HepG2 (cell line): ENCODE measurements around the gene TBC1D5. TPM values are rescaled to one million over a fixed set of nuclear protein-coding genes. Genes with fewer than 3 reads are reported as not detected.

Source experiments
- ATAC-seq: fragments of 200-7000 bp; cut with Tn5 transposase; 3 replicates; pipeline ENCODE4 v1.9.1; 2020; ENCODE audit warnings: mild to moderate bottlenecking, moderate library complexity
- BruUV-seq: library from RNA; stranded (reverse); fragments of 400-500 nt; replicated peaks from 2 replicates; lab custom pipeline; 2021; lab: Mats Ljungman, UMichigan
- CTCF ChIA-PET: fragments of 300-600 bp; formaldehyde crosslinking; extraction: SDS; loops from one replicate; lab custom pipeline; 2021; ENCODE audit warnings: low total read pairs, inconsistent platforms, low intra/inter-chr PET ratio; lab: Yijun Ruan, JAX
- POLR2A ChIA-PET: fragments of 350-600 bp; sonication (Branson Sonifier 250); formaldehyde crosslinking; loops from one replicate; lab custom pipeline; 2020; ENCODE audit warnings: antibody characterized with exemption, inconsistent platforms; lab: Yijun Ruan, JAX
- DNase-seq: peaks from one replicate; pipeline ENCODE4 v3.0.0-alpha.2; 2015; ENCODE audit warnings: low spot score
- FAIRE-seq: peaks from 3 replicates; lab custom pipeline; 2011; peaks lifted over from hg19 to GRCh38; lab: Jason Lieb, UNC
- H2AFZ ChIP-seq: one replicate; pipeline ENCODE4 v1.6.1; 2011; ENCODE audit warnings: low read length, inconsistent platforms
- H3K27ac ChIP-seq: fragments of 300-600 bp; 3 replicates; pipeline ENCODE4 v1.8.0; 2011; ENCODE audit warnings: mixed run types, mild to moderate bottlenecking, mixed read lengths, low read length, inconsistent platforms; ENCODE audit not compliant: insufficient read depth; ENCODE audit errors: extremely low read length
- H3K27me3 ChIP-seq, 2 experiments: fragments of 200-600 bp in 1 of 2; 2 replicates in 1 of 2; 3 replicates in 1 of 2; pipeline versions ENCODE4 v1.6.0 to v1.8.0; 2011; ENCODE audit warnings: low read length in 2 of 2, mild to moderate bottlenecking in 2 of 2, moderate library complexity in 2 of 2, inconsistent platforms in 1 of 2; ENCODE audit not compliant: insufficient read depth in 2 of 2, control insufficient read depth in 1 of 2
- H3K36me3 ChIP-seq, 2 experiments: fragments of 200-600 bp in 1 of 2; replicated peaks in 1 of 2; 2 replicates in 1 of 2; 3 replicates in 1 of 2; pipeline versions ENCODE4 v1.5.1 to v1.8.0; 2011; ENCODE audit warnings: low read length in 2 of 2, inconsistent platforms in 1 of 2; ENCODE audit not compliant: insufficient read depth in 2 of 2, control insufficient read depth in 1 of 2
- H3K4me1 ChIP-seq: 2 replicates; pipeline ENCODE4 v1.5.1; 2012; ENCODE audit warnings: low read length, inconsistent platforms; ENCODE audit not compliant: insufficient read depth
- H3K4me2 ChIP-seq: 2 replicates; pipeline ENCODE4 v1.6.0; 2011; ENCODE audit warnings: low read depth, low read length, inconsistent platforms
- H3K4me3 ChIP-seq, 3 experiments: fragments of 200-600 bp in 1 of 3; sonication (generic), shearing (Covaris generic) in 1 of 3; replicated peaks in 1 of 3; 2 replicates each; pipeline ENCODE4 v1.5.1; 2011 to 2016; ENCODE audit warnings: low read length in 3 of 3, inconsistent platforms in 2 of 3, low read depth in 2 of 3, mild to moderate bottlenecking in 2 of 3, control low read depth in 1 of 3, mixed read lengths in 1 of 3; ENCODE audit not compliant: insufficient read depth in 1 of 3
- H3K79me2 ChIP-seq: one replicate; pipeline ENCODE4 v1.6.1; 2011; ENCODE audit warnings: low read length, inconsistent platforms; ENCODE audit not compliant: insufficient read depth
- H3K9ac ChIP-seq: 2 replicates; pipeline ENCODE4 v1.6.0; 2011; ENCODE audit warnings: mild to moderate bottlenecking, low read depth, low read length, inconsistent platforms; ENCODE audit not compliant: insufficient read depth
- H3K9me3 ChIP-seq: 2 replicates; pipeline ENCODE4 v1.5.1; 2012; ENCODE audit warnings: mild to moderate bottlenecking, low read length
- H4K20me1 ChIP-seq: 2 replicates; pipeline ENCODE4 v1.6.0; 2011; ENCODE audit warnings: inconsistent platforms, mild to moderate bottlenecking, low read length, moderate library complexity; ENCODE audit not compliant: insufficient read depth
- BCL6 ChIP-seq: IDR thresholded peaks from 2 replicates; pipeline ENCODE4 v1.6.1; 2016; ENCODE audit warnings: missing genetic modification reagents, missing compliant biosample characterization
- BRD4 ChIP-seq: sonication (generic); formaldehyde crosslinking; IDR thresholded peaks from 2 replicates; pipeline ENCODE4 v1.4.0; 2020; ENCODE audit warnings: missing genetic modification reagents
- GLMP ChIP-seq: sonication (generic); formaldehyde crosslinking; IDR thresholded peaks from 2 replicates; pipeline ENCODE4 v1.9.0; 2021; ENCODE audit warnings: missing genetic modification reagents, mild to moderate bottlenecking, borderline replicate concordance
- HOXA7 ChIP-seq: sonication (generic); formaldehyde crosslinking; IDR thresholded peaks from 2 replicates; pipeline ENCODE4 v1.8.1; 2022; ENCODE audit warnings: mild to moderate bottlenecking, missing genetic modification reagents, moderate library complexity
- NKX3-1 ChIP-seq: sonication (generic); formaldehyde crosslinking; IDR thresholded peaks from 2 replicates; pipeline ENCODE4 v1.5.0; 2020; ENCODE audit warnings: missing genetic modification reagents
- ZNF230 ChIP-seq: sonication (generic); formaldehyde crosslinking; IDR thresholded peaks from 2 replicates; pipeline ENCODE4 v1.4.0; 2020; ENCODE audit warnings: mild to moderate bottlenecking, missing genetic modification reagents
- WGBS: methylation state at CpG from one replicate; pipeline ENCODE4 v1.1.6; 2017; ENCODE audit warnings: low lambda C conversion rate; 5-methylcytosine and 5-hydroxymethylcytosine counted together
- in situ Hi-C: cut with HindIII; loops from 2 replicates; pipeline ENCODE4 v1.10.0; 2017; ENCODE audit warnings: low pct_unique_long_range_greater_than_20kb; ENCODE audit not compliant: extremely low pct_ligation_motif_present
- intact Hi-C: fragments of 100-400 bp; cut with micrococcal nuclease; formaldehyde crosslinking; loops from one replicate; pipeline ENCODE4 v1.10.0; 2022; ENCODE audit not compliant: unreplicated experiment
- polyA plus RNA-seq, 8 experiments: library from polyadenylated mRNA; depleted of rRNA in 3 of 8; stranded (reverse) in 7 of 8; unstranded in 1 of 8; fragments of >200 nt; fragmentation: Illumina TruSeq in 4 of 8; extraction: Trizol in 4 of 8; gene quantifications; 2 replicates each; pipeline versions ENCODE4 v1.2.1 to v1.2.3, GENCODE V29; 2011 to 2016; ENCODE audit warnings: low read depth in 4 of 8, missing spikeins in 1 of 8, mixed read lengths in 1 of 8; ENCODE audit not compliant: insufficient read depth in 1 of 8
- total RNA-seq, 5 experiments: library from RNA; depleted of rRNA; stranded (reverse); fragments of >200 nt; fragmentation: Illumina TruSeq; extraction: Trizol; gene quantifications; 2 replicates each; pipeline ENCODE4 v1.2.3, GENCODE V29; 2016; ENCODE audit warnings: low read depth in 1 of 5
- TF ChIP-seq, protein P1 (sequence below): sonication (generic); formaldehyde crosslinking; IDR thresholded peaks from 2 replicates; pipeline ENCODE4 v1.5.0; 2020; ENCODE audit warnings: mild to moderate bottlenecking, missing genetic modification reagents, moderate library complexity

TBC1D5 gene
- total and polyA plus RNA-seq, 2 of the 13 experiments (the other 11 are each of a cell fraction or from before 2014, with no cell fraction given), result 19.2 to 33.3 TPM

- FAIRE-seq (no peak), ATAC-seq (no peak), DNase-seq (no peak)
- Histone ChIP-seq H3K9ac (no peak overlapping the region), H3K9me3 (no peaks in the 10 kb centered on the region), H3K4me2 (no peak overlapping the region), H3K4me1 (no peaks in the 10 kb centered on the region), H4K20me1 (no peaks in the 10 kb centered on the region), H3K79me2 (no peaks in the 10 kb centered on the region), H2AFZ (no peak overlapping the region)
- 100% methylated on average over 1 of the region's 1 CpG for WGBS
- intact Hi-C loops, result no loop called here
- no peak for TF ChIP-seq BRD4
- TF ChIP-seq NKX3-1 (CRISPR knock-in tag), result no peak
- TF ChIP-seq BCL6 (CRISPR knock-in tag), result no peak
- TF ChIP-seq, all 625 proteins: peak for 0
- no TSS peak for BruUV-seq
- H3K27ac ChIP-seq, result no peak overlapping the region
- in situ Hi-C loops, result no loop called here
- H3K36me3 ChIP-seq, result peaks cover 3 to 24% of the 10 kb centered on the region in 2 experiments
- no peak overlapping the region for H3K4me3 ChIP-seq
- no peaks in the 10 kb centered on the region for H3K27me3 ChIP-seq
- ChIA-PET POLR2A (no interaction called here), CTCF (no interaction called here)
These were observed 375.3 kb downstream of the TBC1D5 start for GRCh38 chr3:17367171-17367570.

DNA sequence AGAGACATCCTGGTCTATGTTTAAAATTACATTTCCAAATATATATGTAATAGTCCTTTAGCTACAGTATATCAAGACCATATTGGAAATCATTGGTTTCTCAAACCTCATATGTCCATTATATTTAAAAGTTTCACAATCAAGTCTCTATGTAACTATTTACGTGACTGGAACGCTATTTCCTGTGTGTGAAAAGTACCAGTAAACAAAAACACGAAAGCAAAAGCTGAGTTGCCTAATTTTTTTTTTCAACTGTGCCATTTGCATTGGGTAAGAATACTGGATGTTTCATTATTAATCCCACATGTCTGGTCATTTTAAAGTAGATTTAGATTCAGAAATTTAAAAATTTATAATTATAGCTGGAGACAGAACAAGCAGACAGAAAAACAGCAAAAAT is 381.4 kb downstream of the TBC1D5 start:
- H3K4me1 ChIP-seq, result no peaks in the 10 kb centered on the region
- H3K27me3 ChIP-seq, result no peaks in the 10 kb centered on the region; a peak in 1 of 5 replicates
- 98% methylated on average over 3 of the region's 3 CpGs for WGBS
- no peaks in the 10 kb centered on the region for H3K9me3 ChIP-seq
- in situ Hi-C loops (no loop called here), intact Hi-C loops (no loop called here)
- H3K79me2 ChIP-seq, result no peaks in the 10 kb centered on the region
- H3K36me3 ChIP-seq, result no peaks in the 10 kb centered on the region; a peak in 2 of 5 replicates
- TF ChIP-seq GLMP (CRISPR knock-in tag), result no peak
- no peak for TF ChIP-seq ZNF230 (CRISPR knock-in tag)
- TF ChIP-seq, protein P1, sequence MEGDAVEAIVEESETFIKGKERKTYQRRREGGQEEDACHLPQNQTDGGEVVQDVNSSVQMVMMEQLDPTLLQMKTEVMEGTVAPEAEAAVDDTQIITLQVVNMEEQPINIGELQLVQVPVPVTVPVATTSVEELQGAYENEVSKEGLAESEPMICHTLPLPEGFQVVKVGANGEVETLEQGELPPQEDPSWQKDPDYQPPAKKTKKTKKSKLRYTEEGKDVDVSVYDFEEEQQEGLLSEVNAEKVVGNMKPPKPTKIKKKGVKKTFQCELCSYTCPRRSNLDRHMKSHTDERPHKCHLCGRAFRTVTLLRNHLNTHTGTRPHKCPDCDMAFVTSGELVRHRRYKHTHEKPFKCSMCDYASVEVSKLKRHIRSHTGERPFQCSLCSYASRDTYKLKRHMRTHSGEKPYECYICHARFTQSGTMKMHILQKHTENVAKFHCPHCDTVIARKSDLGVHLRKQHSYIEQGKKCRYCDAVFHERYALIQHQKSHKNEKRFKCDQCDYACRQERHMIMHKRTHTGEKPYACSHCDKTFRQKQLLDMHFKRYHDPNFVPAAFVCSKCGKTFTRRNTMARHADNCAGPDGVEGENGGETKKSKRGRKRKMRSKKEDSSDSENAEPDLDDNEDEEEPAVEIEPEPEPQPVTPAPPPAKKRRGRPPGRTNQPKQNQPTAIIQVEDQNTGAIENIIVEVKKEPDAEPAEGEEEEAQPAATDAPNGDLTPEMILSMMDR (CRISPR knock-in tag), result no peak
- TF ChIP-seq HOXA7 (CRISPR knock-in tag), result no peak
- DNase-seq, result no peak
- no TSS peak for BruUV-seq
- no peak overlapping the region for H3K9ac ChIP-seq
- H2AFZ ChIP-seq, result no peak overlapping the region
- H3K4me2 ChIP-seq, result no peak overlapping the region
- POLR2A ChIA-PET, result no interaction called here
- H3K4me3 ChIP-seq, result no peak overlapping the region
- H3K27ac ChIP-seq, result no peak overlapping the region
- no peaks in the 10 kb centered on the region for H4K20me1 ChIP-seq
- CTCF ChIA-PET, result no interaction called here
- no peak for FAIRE-seq
- no peak for ATAC-seq
